ENCODE measurements around the gene TRRAP. TPM values are rescaled to one million over a fixed set of nuclear protein-coding genes. Genes with fewer than 3 reads are reported as not detected.

Gene TRRAP
- total and polyA plus RNA-seq, 2 experiments from 2014 or later: 14.9 to 58.7 TPM

- H3K4me3 ChIP-seq: no peak overlapping the region
- no peaks in the 10 kb centered on the region for H4K20me1 ChIP-seq (replicated peaks; ENCODE audit: insufficient read depth)
- H3K36me3 ChIP-seq (ENCODE audit: insufficient read depth): no peaks in the 10 kb centered on the region
- peaks cover 8% of the 10 kb centered on the region for H3K4me1 Mint-ChIP-seq
- H3K27me3 ChIP-seq (ENCODE audit: insufficient read depth): no peaks in the 10 kb centered on the region
- H3K4me3 Mint-ChIP-seq: no peak overlapping the region
- no peak for ATAC-seq
- H3K27ac Mint-ChIP-seq: no peak overlapping the region
- H3K4me2 ChIP-seq: no peak overlapping the region
- H3K9me3 Mint-ChIP-seq: no peaks in the 10 kb centered on the region
- H3K4me1 ChIP-seq (ENCODE audit: insufficient read depth): peaks cover 7% of the 10 kb centered on the region; the same call in 1 of the 2 replicates
- H3K9me2 ChIP-seq (ENCODE audit: insufficient read depth): no peaks in the 10 kb centered on the region
- DNase-seq (ENCODE audit: low spot score): no peak
- TF ChIP-seq ZNF331 (CRISPR knock-in tag; IDR thresholded peaks at IDR 0.05; ENCODE audit: low read depth) (no peak), STAT1 (IDR thresholded peaks at IDR 0.05; ENCODE audit: unreplicated experiment) (no peak), ZNF114 (CRISPR knock-in tag; IDR thresholded peaks at IDR 0.05) (no peak), EZH2phosphoT487 (IDR thresholded peaks at IDR 0.05; ENCODE audit: unreplicated experiment) (no peak), NANOG (IDR thresholded peaks at IDR 0.05; ENCODE audit: borderline replicate concordance) (no peak), CREB1 (CRISPR knock-in tag; IDR thresholded peaks at IDR 0.05; ENCODE audit: low read depth) (no peak), REST (IDR thresholded peaks at IDR 0.05; ENCODE audit: unreplicated experiment) (no peak), JUNB (IDR thresholded peaks at IDR 0.05; ENCODE audit: unreplicated experiment) (no peak), CTCF (conservative IDR thresholded peaks at IDR 0.05; ENCODE audit: low read depth in 2 of 2) (no peak), POLR2AphosphoS5 (IDR thresholded peaks at IDR 0.05; ENCODE audit: low read depth) (no peak), EZH2 (IDR thresholded peaks at IDR 0.05; ENCODE audit: low read depth, unreplicated experiment) (no peak)
- TF ChIP-seq, protein P1, sequence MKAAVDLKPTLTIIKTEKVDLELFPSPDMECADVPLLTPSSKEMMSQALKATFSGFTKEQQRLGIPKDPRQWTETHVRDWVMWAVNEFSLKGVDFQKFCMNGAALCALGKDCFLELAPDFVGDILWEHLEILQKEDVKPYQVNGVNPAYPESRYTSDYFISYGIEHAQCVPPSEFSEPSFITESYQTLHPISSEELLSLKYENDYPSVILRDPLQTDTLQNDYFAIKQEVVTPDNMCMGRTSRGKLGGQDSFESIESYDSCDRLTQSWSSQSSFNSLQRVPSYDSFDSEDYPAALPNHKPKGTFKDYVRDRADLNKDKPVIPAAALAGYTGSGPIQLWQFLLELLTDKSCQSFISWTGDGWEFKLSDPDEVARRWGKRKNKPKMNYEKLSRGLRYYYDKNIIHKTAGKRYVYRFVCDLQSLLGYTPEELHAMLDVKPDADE (IDR thresholded peaks at IDR 0.05): no peak
- TF ChIP-seq, protein P2, sequence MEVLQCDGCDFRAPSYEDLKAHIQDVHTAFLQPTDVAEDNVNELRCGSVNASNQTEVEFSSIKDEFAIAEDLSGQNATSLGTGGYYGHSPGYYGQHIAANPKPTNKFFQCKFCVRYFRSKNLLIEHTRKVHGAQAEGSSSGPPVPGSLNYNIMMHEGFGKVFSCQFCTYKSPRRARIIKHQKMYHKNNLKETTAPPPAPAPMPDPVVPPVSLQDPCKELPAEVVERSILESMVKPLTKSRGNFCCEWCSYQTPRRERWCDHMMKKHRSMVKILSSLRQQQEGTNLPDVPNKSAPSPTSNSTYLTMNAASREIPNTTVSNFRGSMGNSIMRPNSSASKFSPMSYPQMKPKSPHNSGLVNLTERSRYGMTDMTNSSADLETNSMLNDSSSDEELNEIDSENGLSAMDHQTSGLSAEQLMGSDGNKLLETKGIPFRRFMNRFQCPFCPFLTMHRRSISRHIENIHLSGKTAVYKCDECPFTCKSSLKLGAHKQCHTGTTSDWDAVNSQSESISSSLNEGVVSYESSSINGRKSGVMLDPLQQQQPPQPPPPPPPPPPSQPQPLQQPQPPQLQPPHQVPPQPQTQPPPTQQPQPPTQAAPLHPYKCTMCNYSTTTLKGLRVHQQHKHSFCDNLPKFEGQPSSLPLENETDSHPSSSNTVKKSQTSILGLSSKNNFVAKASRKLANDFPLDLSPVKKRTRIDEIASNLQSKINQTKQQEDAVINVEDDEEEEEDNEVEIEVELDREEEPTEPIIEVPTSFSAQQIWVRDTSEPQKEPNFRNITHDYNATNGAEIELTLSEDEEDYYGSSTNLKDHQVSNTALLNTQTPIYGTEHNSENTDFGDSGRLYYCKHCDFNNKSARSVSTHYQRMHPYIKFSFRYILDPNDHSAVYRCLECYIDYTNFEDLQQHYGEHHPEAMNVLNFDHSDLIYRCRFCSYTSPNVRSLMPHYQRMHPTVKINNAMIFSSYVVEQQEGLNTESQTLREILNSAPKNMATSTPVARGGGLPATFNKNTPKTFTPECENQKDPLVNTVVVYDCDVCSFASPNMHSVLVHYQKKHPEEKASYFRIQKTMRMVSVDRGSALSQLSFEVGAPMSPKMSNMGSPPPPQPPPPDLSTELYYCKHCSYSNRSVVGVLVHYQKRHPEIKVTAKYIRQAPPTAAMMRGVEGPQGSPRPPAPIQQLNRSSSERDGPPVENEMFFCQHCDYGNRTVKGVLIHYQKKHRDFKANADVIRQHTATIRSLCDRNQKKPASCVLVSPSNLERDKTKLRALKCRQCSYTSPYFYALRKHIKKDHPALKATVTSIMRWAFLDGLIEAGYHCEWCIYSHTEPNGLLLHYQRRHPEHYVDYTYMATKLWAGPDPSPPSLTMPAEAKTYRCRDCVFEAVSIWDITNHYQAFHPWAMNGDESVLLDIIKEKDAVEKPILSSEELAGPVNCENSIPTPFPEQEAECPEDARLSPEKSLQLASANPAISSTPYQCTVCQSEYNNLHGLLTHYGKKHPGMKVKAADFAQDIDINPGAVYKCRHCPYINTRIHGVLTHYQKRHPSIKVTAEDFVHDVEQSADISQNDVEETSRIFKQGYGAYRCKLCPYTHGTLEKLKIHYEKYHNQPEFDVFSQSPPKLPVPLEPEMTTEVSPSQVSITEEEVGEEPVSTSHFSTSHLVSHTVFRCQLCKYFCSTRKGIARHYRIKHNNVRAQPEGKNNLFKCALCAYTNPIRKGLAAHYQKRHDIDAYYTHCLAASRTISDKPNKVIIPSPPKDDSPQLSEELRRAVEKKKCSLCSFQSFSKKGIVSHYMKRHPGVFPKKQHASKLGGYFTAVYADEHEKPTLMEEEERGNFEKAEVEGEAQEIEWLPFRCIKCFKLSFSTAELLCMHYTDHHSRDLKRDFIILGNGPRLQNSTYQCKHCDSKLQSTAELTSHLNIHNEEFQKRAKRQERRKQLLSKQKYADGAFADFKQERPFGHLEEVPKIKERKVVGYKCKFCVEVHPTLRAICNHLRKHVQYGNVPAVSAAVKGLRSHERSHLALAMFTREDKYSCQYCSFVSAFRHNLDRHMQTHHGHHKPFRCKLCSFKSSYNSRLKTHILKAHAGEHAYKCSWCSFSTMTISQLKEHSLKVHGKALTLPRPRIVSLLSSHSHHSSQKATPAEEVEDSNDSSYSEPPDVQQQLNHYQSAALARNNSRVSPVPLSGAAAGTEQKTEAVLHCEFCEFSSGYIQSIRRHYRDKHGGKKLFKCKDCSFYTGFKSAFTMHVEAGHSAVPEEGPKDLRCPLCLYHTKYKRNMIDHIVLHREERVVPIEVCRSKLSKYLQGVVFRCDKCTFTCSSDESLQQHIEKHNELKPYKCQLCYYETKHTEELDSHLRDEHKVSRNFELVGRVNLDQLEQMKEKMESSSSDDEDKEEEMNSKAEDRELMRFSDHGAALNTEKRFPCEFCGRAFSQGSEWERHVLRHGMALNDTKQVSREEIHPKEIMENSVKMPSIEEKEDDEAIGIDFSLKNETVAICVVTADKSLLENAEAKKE (CRISPR knock-in tag; IDR thresholded peaks at IDR 0.05): no peak
- no peaks in the 10 kb centered on the region; the same call in 1 of the 2 replicates for H3F3A ChIP-seq (replicated peaks; ENCODE audit: low read depth)
- H3K27ac ChIP-seq (ENCODE audit: low read depth): no peak overlapping the region
- no peaks in the 10 kb centered on the region; the same call in 2 of the 3 replicates for H3K36me3 Mint-ChIP-seq (ENCODE audit: low read depth)
- no peaks in the 10 kb centered on the region for H3K79me2 ChIP-seq (replicated peaks; ENCODE audit: insufficient read depth)
- H2AFZ ChIP-seq: no peak overlapping the region
- H3K27me3 Mint-ChIP-seq (ENCODE audit: insufficient read depth, low read depth, poor library complexity): peaks cover 11% of the 10 kb centered on the region
These were observed 37.6 kb upstream of the TRRAP start for GRCh38 chr7:98840722-98841121.

All from GM23338 (cell line).